HepG2 (cell line): ENCODE data around the gene TMEM14B.

Experiments
- CTCF ChIP-seq: sonication (generic); formaldehyde crosslinking; IDR thresholded peaks from 2 replicates; pipeline ENCODE4 v1.5.0; 2020; ENCODE audit warnings: mild to moderate bottlenecking, missing genetic modification reagents, moderate library complexity
- KLF16 ChIP-seq, 2 experiments: sonication (generic) in 1 of 2; formaldehyde crosslinking in 1 of 2; IDR thresholded peaks; 2 replicates each; pipeline versions ENCODE4 v1.6.1 to v1.8.0; 2016 to 2023; ENCODE audit warnings: missing genetic modification reagents in 2 of 2, missing compliant biosample characterization in 1 of 2
- NFKBIZ ChIP-seq: IDR thresholded peaks from 2 replicates; pipeline ENCODE4 v1.6.1; 2018; ENCODE audit warnings: missing genetic modification reagents, missing compliant biosample characterization
- NR3C1 ChIP-seq: sonication (generic); formaldehyde crosslinking; IDR thresholded peaks from 2 replicates; pipeline ENCODE4 v1.4.0; 2020; ENCODE audit warnings: missing genetic modification reagents
- POLR2AphosphoS5 ChIP-seq: IDR thresholded peaks from 2 replicates; pipeline ENCODE4 v1.6.1; 2012; ENCODE audit warnings: low read depth, low read length
- RFXAP ChIP-seq: sonication (generic); formaldehyde crosslinking; IDR thresholded peaks from 2 replicates; pipeline ENCODE4 v1.4.0; 2020; ENCODE audit warnings: missing genetic modification reagents, borderline replicate concordance
- SALL2 ChIP-seq: sonication (generic); formaldehyde crosslinking; IDR thresholded peaks from 2 replicates; pipeline ENCODE4 v1.8.1; 2023; ENCODE audit warnings: mild to moderate bottlenecking, missing genetic modification reagents, inconsistent platforms
- SP1 ChIP-seq, 2 experiments: fragments of 450-650 bp in 1 of 2; sonication (generic) in 1 of 2; formaldehyde crosslinking in 1 of 2; IDR thresholded peaks; 2 replicates each; pipeline versions ENCODE4 v1.4.0 to v1.6.1; 2016 to 2020; ENCODE audit warnings: missing genetic modification reagents in 1 of 2
- TBP ChIP-seq: sonication (generic); formaldehyde crosslinking; IDR thresholded peaks from 2 replicates; pipeline ENCODE4 v1.5.0; 2020; ENCODE audit warnings: missing genetic modification reagents
- ZNF253 ChIP-seq: sonication (generic); formaldehyde crosslinking; IDR thresholded peaks from 2 replicates; pipeline ENCODE4 v1.8.0; 2022; ENCODE audit warnings: mild to moderate bottlenecking, missing genetic modification reagents, borderline replicate concordance
- ZNF451 ChIP-seq: sonication (generic); formaldehyde crosslinking; IDR thresholded peaks from 2 replicates; pipeline ENCODE4 v1.5.0; 2020; ENCODE audit warnings: mild to moderate bottlenecking, missing genetic modification reagents
- ZNF550 ChIP-seq: sonication (generic); formaldehyde crosslinking; IDR thresholded peaks from 2 replicates; pipeline ENCODE4 v1.4.0; 2020; ENCODE audit warnings: mild to moderate bottlenecking, missing genetic modification reagents, borderline replicate concordance
- ZNF782 ChIP-seq: sonication (generic); formaldehyde crosslinking; IDR thresholded peaks from 2 replicates; pipeline ENCODE4 v1.4.0; 2020; ENCODE audit warnings: missing genetic modification reagents, mild to moderate bottlenecking, borderline replicate concordance
- TF ChIP-seq, protein P1 (sequence below): IDR thresholded peaks from 2 replicates; pipeline ENCODE4 v1.6.1; 2016; ENCODE audit warnings: control low read depth

DNA sequence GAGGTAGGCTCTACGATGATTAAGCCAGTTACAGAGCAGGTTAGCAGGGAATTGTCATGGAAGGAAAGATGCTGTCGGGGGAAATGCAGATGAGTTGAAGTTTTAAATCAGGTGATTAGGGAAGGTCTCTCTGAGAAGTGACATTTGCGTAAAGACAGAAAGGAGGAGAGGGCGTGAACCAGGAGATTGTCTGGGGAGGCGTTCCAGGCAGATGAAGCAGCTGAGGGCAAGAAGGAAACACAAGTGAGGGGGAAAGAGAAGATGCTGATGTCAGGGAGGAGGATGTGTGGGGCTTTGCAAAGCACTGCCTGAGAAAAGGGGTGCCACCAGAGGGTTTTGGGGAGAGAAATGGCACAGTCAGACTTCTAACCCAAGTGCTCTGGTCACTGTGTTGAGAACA, 2.5 kb upstream of the TMEM14B start:
- no peak for TF ChIP-seq CTCF
- TF ChIP-seq SP1 (IDR thresholded peaks at IDR 0.05) = no peak
- no peak for TF ChIP-seq SP1 (CRISPR knock-in tag; IDR thresholded peaks at IDR 0.05)
- TF ChIP-seq RFXAP (CRISPR knock-in tag) = no peak
- no peak for TF ChIP-seq NFKBIZ
- TF ChIP-seq TBP (CRISPR knock-in tag) = no peak
- TF ChIP-seq SALL2 = no peak
- TF ChIP-seq, protein P1, sequence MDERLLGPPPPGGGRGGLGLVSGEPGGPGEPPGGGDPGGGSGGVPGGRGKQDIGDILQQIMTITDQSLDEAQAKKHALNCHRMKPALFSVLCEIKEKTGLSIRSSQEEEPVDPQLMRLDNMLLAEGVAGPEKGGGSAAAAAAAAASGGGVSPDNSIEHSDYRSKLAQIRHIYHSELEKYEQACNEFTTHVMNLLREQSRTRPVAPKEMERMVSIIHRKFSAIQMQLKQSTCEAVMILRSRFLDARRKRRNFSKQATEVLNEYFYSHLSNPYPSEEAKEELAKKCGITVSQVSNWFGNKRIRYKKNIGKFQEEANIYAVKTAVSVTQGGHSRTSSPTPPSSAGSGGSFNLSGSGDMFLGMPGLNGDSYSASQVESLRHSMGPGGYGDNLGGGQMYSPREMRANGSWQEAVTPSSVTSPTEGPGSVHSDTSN (CRISPR knock-in tag) = no peak
- no peak for TF ChIP-seq POLR2AphosphoS5
- no peak for TF ChIP-seq ZNF253 (CRISPR knock-in tag)
- TF ChIP-seq NR3C1 (CRISPR knock-in tag) = no peak
- TF ChIP-seq KLF16 (CRISPR knock-in tag; IDR thresholded peaks at IDR 0.05) = no peak
- no peak for TF ChIP-seq ZNF782 (CRISPR knock-in tag)
- TF ChIP-seq ZNF451 (CRISPR knock-in tag) = no peak
- TF ChIP-seq ZNF550 (CRISPR knock-in tag) = no peak
